Liver (tissue), 9 donors: ENCODE results near the gene NHS. TPM values are rescaled to one million over a fixed set of nuclear protein-coding genes. Genes with fewer than 3 reads are reported as not detected.

Experiments
- DNase-seq: peaks from one replicate; pipeline ENCODE4 v3.0.0-alpha.2; 2017; ENCODE audit warnings: low spot score
- H3K27ac ChIP-seq, 2 donors: one replicate each; pipeline ENCODE4 v1.7.0; 2013; ENCODE audit warnings: inconsistent platforms in 2 of 2, low read length in 2 of 2, control low read depth in 1 of 2, low read depth in 1 of 2, mild to moderate bottlenecking in 1 of 2
- H3K27me3 ChIP-seq, 4 donors: one replicate each; pipeline versions ENCODE4 v1.6.1 to v1.7.0; 2013; ENCODE audit warnings: low read length in 3 of 4, inconsistent platforms in 1 of 4, mild to moderate bottlenecking in 1 of 4, moderate library complexity in 1 of 4; ENCODE audit not compliant: control insufficient read depth in 4 of 4, insufficient read depth in 4 of 4
- H3K36me3 ChIP-seq, 4 donors: one replicate each; pipeline versions ENCODE4 v1.6.1 to v1.7.0; 2013; ENCODE audit warnings: low read length in 3 of 4, mild to moderate bottlenecking in 3 of 4, low read depth in 1 of 4, moderate library complexity in 1 of 4; ENCODE audit not compliant: control insufficient read depth in 4 of 4, insufficient read depth in 3 of 4
- H3K4me1 ChIP-seq, 4 donors: one replicate each; pipeline versions ENCODE4 v1.6.1 to v1.7.0; 2013; ENCODE audit warnings: low read length in 3 of 4, mild to moderate bottlenecking in 3 of 4, moderate library complexity in 1 of 4; ENCODE audit not compliant: control insufficient read depth in 4 of 4, insufficient read depth in 4 of 4
- H3K4me3 ChIP-seq, 3 donors: one replicate each; pipeline versions ENCODE4 v1.6.1 to v1.7.0; 2013; ENCODE audit warnings: low read length in 3 of 3, control low read depth in 1 of 3, low read depth in 1 of 3, mild to moderate bottlenecking in 1 of 3
- H3K9ac ChIP-seq, 2 donors: one replicate each; pipeline ENCODE4 v1.7.0; 2013; ENCODE audit warnings: low read length in 2 of 2, mild to moderate bottlenecking in 2 of 2, moderate library complexity in 2 of 2, control low read depth in 1 of 2, low read depth in 1 of 2
- H3K9me3 ChIP-seq, 4 donors: one replicate each; pipeline versions ENCODE4 v1.6.1 to v1.7.0; 2013; ENCODE audit warnings: low read length in 3 of 4; ENCODE audit not compliant: control insufficient read depth in 4 of 4
- EGR1 ChIP-seq, 2 donors: IDR thresholded peaks; 2 replicates each; pipeline ENCODE4 v1.6.1; 2016 to 2018; ENCODE audit warnings: antibody characterized with exemption in 2 of 2, low read depth in 2 of 2
- GABPA ChIP-seq, 2 donors: IDR thresholded peaks in 1 of 2; conservative IDR thresholded peaks in 1 of 2; 2 replicates each; pipeline ENCODE4 v1.6.1; 2016; ENCODE audit warnings: antibody characterized with exemption in 2 of 2, mild to moderate bottlenecking in 1 of 2, moderate library complexity in 1 of 2
- HNF4A ChIP-seq, 2 donors: conservative IDR thresholded peaks; 2 replicates each; pipeline ENCODE4 v1.6.1; 2016; ENCODE audit warnings: antibody characterized with exemption in 2 of 2, mild to moderate bottlenecking in 2 of 2
- HNF4G ChIP-seq: IDR thresholded peaks from 2 replicates; pipeline ENCODE4 v1.6.1; 2016; ENCODE audit warnings: antibody characterized with exemption
- JUND ChIP-seq, 2 donors: IDR thresholded peaks; 2 replicates each; pipeline ENCODE4 v1.6.1; 2016; ENCODE audit warnings: antibody characterized with exemption in 2 of 2
- NR2F2 ChIP-seq: IDR thresholded peaks from 2 replicates; pipeline ENCODE4 v1.6.1; 2016; ENCODE audit warnings: antibody characterized with exemption
- RAD21 ChIP-seq, 2 donors: IDR thresholded peaks; 2 replicates each; pipeline ENCODE4 v1.6.1; 2016; ENCODE audit warnings: antibody characterized with exemption in 2 of 2, mild to moderate bottlenecking in 2 of 2
- RXRA ChIP-seq, 2 donors: IDR thresholded peaks; 2 replicates each; pipeline ENCODE4 v1.6.1; 2017 to 2018; ENCODE audit warnings: antibody characterized with exemption in 2 of 2, mild to moderate bottlenecking in 1 of 2
- TAF1 ChIP-seq: conservative IDR thresholded peaks from 2 replicates; pipeline ENCODE4 v1.6.1; 2016; ENCODE audit warnings: antibody characterized with exemption, mild to moderate bottlenecking
- YY1 ChIP-seq: IDR thresholded peaks from 2 replicates; pipeline ENCODE4 v1.6.1; 2016; ENCODE audit warnings: antibody characterized with exemption, mild to moderate bottlenecking
- WGBS: extraction: QIAGEN DNeasy Blood & Tissue Kit; methylation state at CpG from one replicate; pipeline ENCODE4 v1.1.7; 2013; 5-methylcytosine and 5-hydroxymethylcytosine counted together
- polyA plus RNA-seq, 2 donors: library from polyadenylated mRNA; stranded (reverse) in 1 of 2; unstranded in 1 of 2; fragments of 200-250 nt in 1 of 2; fragments of >200 nt in 1 of 2; fragmentation: Nextera tagmentation in 1 of 2; extraction: Ambion mirVana in 1 of 2; gene quantifications; one replicate each; pipeline versions ENCODE4 v1.2.1 to v1.2.3, GENCODE V29; 2013 to 2015
- total RNA-seq, 2 donors: library from RNA; depleted of rRNA; stranded (reverse); fragments of >200 nt; gene quantifications; one replicate each; pipeline ENCODE4 v1.2.3, GENCODE V29; 2014
- TF ChIP-seq, protein P1 (sequence below): IDR thresholded peaks from 2 replicates; pipeline ENCODE4 v1.6.1; 2016; ENCODE audit warnings: antibody characterized with exemption
- TF ChIP-seq, protein P2 (sequence below): fragments of 150-350 bp; IDR thresholded peaks from 2 replicates; pipeline ENCODE4 v1.5.1; 2017; ENCODE audit warnings: improper control_type of control experiment, low read depth, low read length; ENCODE audit not compliant: missing input control
- TF ChIP-seq, protein P3 (sequence below): IDR thresholded peaks from 2 replicates; pipeline ENCODE4 v1.6.1; 2016; ENCODE audit warnings: antibody characterized with exemption, mild to moderate bottlenecking
- donor health status: healthy.
- donor health status: healthy.
- donor health status: healthy.
- donor health status: healthy.
- donor health status: healthy.

NHS gene
- total and polyA plus RNA-seq, 4 donors, result 0.03 to 0.17 (median 0.10) TPM

DNA sequence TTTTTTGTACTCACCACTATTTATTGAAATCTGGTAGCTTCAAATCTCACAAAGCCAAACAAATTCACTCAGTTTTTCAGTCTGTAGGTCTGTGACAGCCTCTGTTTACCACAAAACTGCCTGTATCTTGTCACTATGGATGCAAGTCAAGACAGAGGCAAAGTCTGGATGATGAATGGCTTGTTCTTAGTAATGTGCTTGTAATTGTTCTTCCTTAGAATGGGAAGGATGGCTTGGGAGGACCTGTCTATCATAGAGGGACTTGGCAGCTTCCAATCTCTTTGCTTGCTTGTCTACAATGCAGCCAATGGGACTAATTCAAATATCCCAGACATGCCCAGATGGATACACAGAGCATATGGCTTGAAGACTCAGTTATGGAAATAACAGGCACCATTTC, 221.1 kb downstream of the NHS start:
- no peak overlapping the region for H3K27ac ChIP-seq
- H3K4me3 ChIP-seq, result no peak overlapping the region
- TF ChIP-seq RAD21 (IDR thresholded peaks at IDR 0.05) (no peak), TAF1 (no peak), HNF4A (conservative IDR thresholded peaks at IDR 0.05) (no peak), RXRA (IDR thresholded peaks at IDR 0.05) (no peak), JUND (IDR thresholded peaks at IDR 0.05) (no peak), GABPA (IDR thresholded peaks at IDR 0.05 in 1 of 2, conservative IDR thresholded peaks at IDR 0.05 in 1 of 2) (no peak), EGR1 (IDR thresholded peaks at IDR 0.05; ENCODE audit: low read depth in 2 of 2) (no peak), NR2F2 (no peak), HNF4G (no peak), YY1 (no peak)
- TF ChIP-seq, protein P1, sequence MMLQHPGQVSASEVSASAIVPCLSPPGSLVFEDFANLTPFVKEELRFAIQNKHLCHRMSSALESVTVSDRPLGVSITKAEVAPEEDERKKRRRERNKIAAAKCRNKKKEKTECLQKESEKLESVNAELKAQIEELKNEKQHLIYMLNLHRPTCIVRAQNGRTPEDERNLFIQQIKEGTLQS, result no peak
- TF ChIP-seq, protein P2, sequence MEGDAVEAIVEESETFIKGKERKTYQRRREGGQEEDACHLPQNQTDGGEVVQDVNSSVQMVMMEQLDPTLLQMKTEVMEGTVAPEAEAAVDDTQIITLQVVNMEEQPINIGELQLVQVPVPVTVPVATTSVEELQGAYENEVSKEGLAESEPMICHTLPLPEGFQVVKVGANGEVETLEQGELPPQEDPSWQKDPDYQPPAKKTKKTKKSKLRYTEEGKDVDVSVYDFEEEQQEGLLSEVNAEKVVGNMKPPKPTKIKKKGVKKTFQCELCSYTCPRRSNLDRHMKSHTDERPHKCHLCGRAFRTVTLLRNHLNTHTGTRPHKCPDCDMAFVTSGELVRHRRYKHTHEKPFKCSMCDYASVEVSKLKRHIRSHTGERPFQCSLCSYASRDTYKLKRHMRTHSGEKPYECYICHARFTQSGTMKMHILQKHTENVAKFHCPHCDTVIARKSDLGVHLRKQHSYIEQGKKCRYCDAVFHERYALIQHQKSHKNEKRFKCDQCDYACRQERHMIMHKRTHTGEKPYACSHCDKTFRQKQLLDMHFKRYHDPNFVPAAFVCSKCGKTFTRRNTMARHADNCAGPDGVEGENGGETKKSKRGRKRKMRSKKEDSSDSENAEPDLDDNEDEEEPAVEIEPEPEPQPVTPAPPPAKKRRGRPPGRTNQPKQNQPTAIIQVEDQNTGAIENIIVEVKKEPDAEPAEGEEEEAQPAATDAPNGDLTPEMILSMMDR, result no peak
- H3K4me1 ChIP-seq, result peaks cover 0 to 9% (median 0%) of the 10 kb centered on the region in 4 donors
- no peaks in the 10 kb centered on the region for H3K9me3 ChIP-seq
- no peak for DNase-seq
- H3K36me3 ChIP-seq, result no peaks in the 10 kb centered on the region
- H3K27me3 ChIP-seq, result no peaks in the 10 kb centered on the region
- no peak overlapping the region for H3K9ac ChIP-seq

DNA sequence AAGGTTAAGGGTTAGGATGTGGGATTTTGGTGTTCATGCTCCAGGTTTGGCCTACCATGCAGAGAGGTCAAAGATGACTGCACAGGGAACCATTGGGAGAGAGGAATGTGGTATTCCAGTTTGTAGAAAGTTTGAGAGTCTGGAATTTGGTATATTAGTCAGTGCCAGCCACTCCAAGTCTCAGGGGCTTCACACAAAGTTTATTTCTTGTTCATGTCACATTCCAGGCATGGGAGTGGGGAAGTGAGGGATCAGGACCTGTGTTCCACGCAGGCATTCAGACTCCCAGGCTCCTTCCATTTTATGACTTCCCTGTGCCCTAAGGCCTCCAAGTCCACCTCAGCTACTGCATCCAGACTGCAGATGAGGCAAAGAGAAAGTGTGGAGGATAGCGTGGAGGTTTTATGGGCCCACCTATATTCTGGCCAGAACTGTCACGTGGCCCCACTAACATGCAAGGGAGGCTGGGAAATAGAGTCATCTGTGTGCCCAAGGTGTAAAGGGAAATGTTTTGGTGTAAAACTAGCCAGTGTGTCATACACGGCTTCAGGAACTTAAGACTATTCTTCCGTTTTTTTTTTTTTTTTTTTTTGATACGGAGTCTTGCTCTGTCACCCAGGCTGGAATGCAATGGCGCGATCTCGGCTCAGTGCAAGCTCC, 221.7 kb downstream of the NHS start:
- Histone ChIP-seq H3K9me3 (no peaks in the 10 kb centered on the region), H3K9ac (no peak overlapping the region), H3K27me3 (no peaks in the 10 kb centered on the region), H3K4me1 (peaks cover 0 to 9% (median 0%) of the 10 kb centered on the region in 4 donors), H3K36me3 (no peaks in the 10 kb centered on the region), H3K4me3 (no peak overlapping the region), H3K27ac (no peak overlapping the region)
- 93% methylated on average over 9 of the region's 9 CpGs for WGBS
- DNase-seq, result no peak
- TF ChIP-seq EGR1 (IDR thresholded peaks at IDR 0.05; ENCODE audit: low read depth in 2 of 2) (no peak), TAF1 (no peak), RXRA (IDR thresholded peaks at IDR 0.05) (no peak)
- TF ChIP-seq, protein P3, sequence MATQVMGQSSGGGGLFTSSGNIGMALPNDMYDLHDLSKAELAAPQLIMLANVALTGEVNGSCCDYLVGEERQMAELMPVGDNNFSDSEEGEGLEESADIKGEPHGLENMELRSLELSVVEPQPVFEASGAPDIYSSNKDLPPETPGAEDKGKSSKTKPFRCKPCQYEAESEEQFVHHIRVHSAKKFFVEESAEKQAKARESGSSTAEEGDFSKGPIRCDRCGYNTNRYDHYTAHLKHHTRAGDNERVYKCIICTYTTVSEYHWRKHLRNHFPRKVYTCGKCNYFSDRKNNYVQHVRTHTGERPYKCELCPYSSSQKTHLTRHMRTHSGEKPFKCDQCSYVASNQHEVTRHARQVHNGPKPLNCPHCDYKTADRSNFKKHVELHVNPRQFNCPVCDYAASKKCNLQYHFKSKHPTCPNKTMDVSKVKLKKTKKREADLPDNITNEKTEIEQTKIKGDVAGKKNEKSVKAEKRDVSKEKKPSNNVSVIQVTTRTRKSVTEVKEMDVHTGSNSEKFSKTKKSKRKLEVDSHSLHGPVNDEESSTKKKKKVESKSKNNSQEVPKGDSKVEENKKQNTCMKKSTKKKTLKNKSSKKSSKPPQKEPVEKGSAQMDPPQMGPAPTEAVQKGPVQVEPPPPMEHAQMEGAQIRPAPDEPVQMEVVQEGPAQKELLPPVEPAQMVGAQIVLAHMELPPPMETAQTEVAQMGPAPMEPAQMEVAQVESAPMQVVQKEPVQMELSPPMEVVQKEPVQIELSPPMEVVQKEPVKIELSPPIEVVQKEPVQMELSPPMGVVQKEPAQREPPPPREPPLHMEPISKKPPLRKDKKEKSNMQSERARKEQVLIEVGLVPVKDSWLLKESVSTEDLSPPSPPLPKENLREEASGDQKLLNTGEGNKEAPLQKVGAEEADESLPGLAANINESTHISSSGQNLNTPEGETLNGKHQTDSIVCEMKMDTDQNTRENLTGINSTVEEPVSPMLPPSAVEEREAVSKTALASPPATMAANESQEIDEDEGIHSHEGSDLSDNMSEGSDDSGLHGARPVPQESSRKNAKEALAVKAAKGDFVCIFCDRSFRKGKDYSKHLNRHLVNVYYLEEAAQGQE, result no peak
- TF ChIP-seq, protein P2, result no peak
